ENCODE results near the gene LMO7. TPM values are rescaled to one million over a fixed set of nuclear protein-coding genes. Genes with fewer than 3 reads are reported as not detected.

The LMO7 gene
- total RNA-seq, 4 donors from 2014 or later: 87.0 to 293 (median 187) TPM

GRCh38 chr13:75762076-75762937, 126.2 kb downstream of the LMO7 start:
- Histone ChIP-seq H3K9me3 (no peaks in the 10 kb centered on the region), H3K4me3 (peak overlapping the region; percentile 22 to 58 (median 43)), H3K36me3 (no peaks in the 10 kb centered on the region), H3K27ac (peak overlapping the region; percentile 82 to 91 (median 86)), H3K4me1 (peaks cover 5 to 44% (median 6%) of the 10 kb centered on the region in 3 donors), H3K27me3 (no peaks in the 10 kb centered on the region)
- DNase-seq: no peak
- TF ChIP-seq CTCF (IDR thresholded peaks at IDR 0.05) (no peak), POLR2A (IDR thresholded peaks at IDR 0.05) (peak in 2 of 4 donors; percentile 43 to 54)
- WGBS, 2 donors: 18 to 19% methylated on average over 7 of the region's 7 CpGs
- intact Hi-C loops (cut with DNase I): no loop called here

- Histone ChIP-seq H3K4me3 (peak overlapping the region; percentile 22 to 58 (median 43)), H3K27ac (peak overlapping the region; percentile 82 to 91 (median 86)), H3K4me1 (peaks cover 5 to 47% (median 6%) of the 10 kb centered on the region in 3 donors), H3K9me3 (no peaks in the 10 kb centered on the region), H3K36me3 (no peaks in the 10 kb centered on the region), H3K27me3 (no peaks in the 10 kb centered on the region)
- DNase-seq: no peak
- TF ChIP-seq CTCF (IDR thresholded peaks at IDR 0.05) (no peak), POLR2A (IDR thresholded peaks at IDR 0.05) (no peak)
- 39 to 56% methylated on average over 2 of the region's 2 CpGs for WGBS, 2 donors
- intact Hi-C loops (cut with DNase I): no loop called here
Measured at GRCh38 chr13:75762955-75763354, 126.8 kb downstream of the LMO7 start.

GRCh38 chr13:75763512-75763911, 127.4 kb downstream of the LMO7 start:
- intact Hi-C loops (cut with DNase I): no loop called here
- Histone ChIP-seq H3K36me3 (no peaks in the 10 kb centered on the region), H3K27me3 (no peaks in the 10 kb centered on the region), H3K9me3 (no peaks in the 10 kb centered on the region), H3K4me3 (peak overlapping the region; percentile 22 to 58 (median 43)), H3K4me1 (peaks cover 5 to 47% (median 6%) of the 10 kb centered on the region in 3 donors), H3K27ac (peak overlapping the region; percentile 82 to 91 (median 86))
- DNase-seq: no peak
- WGBS, 2 donors: 59 to 76% methylated on average over 3 of the region's 3 CpGs
- TF ChIP-seq CTCF (IDR thresholded peaks at IDR 0.05): no peak
- no peak for TF ChIP-seq POLR2A (IDR thresholded peaks at IDR 0.05)

- no peak for TF ChIP-seq POLR2A (IDR thresholded peaks at IDR 0.05)
- no peak for TF ChIP-seq CTCF (IDR thresholded peaks at IDR 0.05)
- peak overlapping the region in 3 of 4 donors; percentile 29 to 91 (median 36) for H3K27ac ChIP-seq
- H3K4me1 ChIP-seq: peaks cover 5 to 46% (median 6%) of the 10 kb centered on the region in 3 donors
- no peak for DNase-seq
- H3K36me3 ChIP-seq: no peaks in the 10 kb centered on the region
- no peaks in the 10 kb centered on the region for H3K9me3 ChIP-seq
- no peaks in the 10 kb centered on the region for H3K27me3 ChIP-seq
- peak overlapping the region in 3 of 4 donors; percentile 2 to 42 (median 11) for H3K4me3 ChIP-seq
- 67 to 71% methylated on average over 1 to 2 of the region's 2 CpGs for WGBS, 2 donors
- intact Hi-C loops (cut with DNase I): no loop called here
Measured at GRCh38 chr13:75764251-75764925, 128.3 kb downstream of the LMO7 start.

- intact Hi-C loops (cut with DNase I): no loop called here
- Histone ChIP-seq H3K27me3 (no peaks in the 10 kb centered on the region), H3K9me3 (no peaks in the 10 kb centered on the region), H3K27ac (no peak overlapping the region), H3K36me3 (no peaks in the 10 kb centered on the region), H3K4me3 (peak overlapping the region in 1 of 4 donors; percentile 42), H3K4me1 (peaks cover 0 to 42% (median 6%) of the 10 kb centered on the region in 3 donors)
- WGBS, 2 donors: 39 to 64% methylated on average over 3 of the region's 3 CpGs
- no peak for TF ChIP-seq CTCF (IDR thresholded peaks at IDR 0.05)
- TF ChIP-seq POLR2A (IDR thresholded peaks at IDR 0.05): no peak
- DNase-seq: no peak
Measured at GRCh38 chr13:75764926-75765310, 128.8 kb downstream of the LMO7 start.
